HG02840 (cell line): ENCODE measurements around the gene TSSK6.
"Not testable (repeated sequence)": the region's sequence is repeated elsewhere in the genome, so short reads cannot be mapped to it uniquely, and the experiment has no call there.

Experiments used
- ATAC-seq: cut with Tn5 transposase; IDR thresholded peaks from one replicate; pipeline ENCODE4 v1.9.1; 2021; ENCODE audit warnings: mild to moderate bottlenecking, moderate library complexity, moderate number of reproducible peaks; ENCODE audit not compliant: unreplicated experiment, low FRiP score

The TSSK6 gene

DNA sequence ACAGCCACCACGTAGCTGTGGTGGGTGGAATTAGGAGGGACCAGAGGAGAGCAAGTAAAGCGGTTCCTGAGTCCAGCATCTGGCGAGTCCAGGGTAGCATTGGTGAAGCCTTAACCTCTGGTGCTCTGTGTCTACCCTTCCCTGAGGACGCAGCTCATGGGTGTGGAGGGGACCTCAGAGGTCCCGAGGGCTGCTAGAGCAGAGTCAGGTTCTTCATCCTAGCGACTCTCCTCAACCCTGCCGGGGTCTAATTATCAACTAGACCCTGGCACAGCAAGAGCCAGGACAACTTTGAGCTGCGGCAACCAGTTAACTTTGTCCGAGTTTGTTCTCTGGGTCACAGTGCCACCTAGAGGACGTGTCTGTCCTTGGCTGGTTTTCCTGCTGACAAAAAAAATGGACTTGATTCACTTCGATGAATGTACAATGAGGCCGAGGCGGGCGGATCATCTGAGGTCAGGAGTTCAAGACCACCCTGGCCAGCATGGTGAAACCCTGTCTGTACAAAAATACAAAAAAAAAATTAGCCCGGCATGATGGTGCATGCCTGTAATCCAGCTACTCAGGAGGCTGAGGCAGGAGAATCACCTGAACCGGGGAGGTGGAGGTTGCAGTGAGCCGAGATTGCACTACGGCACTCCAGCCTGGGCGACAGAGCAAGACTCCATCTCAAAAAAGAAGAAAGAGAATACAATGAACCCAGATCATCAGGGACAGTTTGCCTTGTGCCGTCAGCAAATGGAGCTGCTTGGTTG lies 25.0 kb downstream of the TSSK6 start:
- no peak for ATAC-seq

DNA sequence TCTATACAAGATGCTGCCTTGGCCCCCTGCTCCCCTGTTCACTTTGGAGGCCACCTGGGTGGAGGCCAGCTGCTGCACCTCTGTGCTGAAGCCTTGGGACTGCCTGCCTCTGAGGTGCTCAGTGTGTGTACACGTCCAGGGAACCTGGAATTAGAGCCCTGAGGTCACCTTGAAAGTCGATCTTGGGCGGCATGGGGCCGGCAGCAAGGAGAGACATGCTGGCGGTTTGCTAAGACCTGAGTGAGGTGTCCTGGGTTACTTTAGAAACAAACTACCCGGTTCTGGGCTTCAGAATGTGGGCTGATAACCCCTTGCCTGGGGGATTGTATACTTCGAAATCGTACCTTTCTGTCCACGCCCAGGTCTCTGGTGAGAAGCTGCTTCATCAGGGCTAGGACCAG lies 25.5 kb downstream of the TSSK6 start:
- no peak for ATAC-seq

DNA sequence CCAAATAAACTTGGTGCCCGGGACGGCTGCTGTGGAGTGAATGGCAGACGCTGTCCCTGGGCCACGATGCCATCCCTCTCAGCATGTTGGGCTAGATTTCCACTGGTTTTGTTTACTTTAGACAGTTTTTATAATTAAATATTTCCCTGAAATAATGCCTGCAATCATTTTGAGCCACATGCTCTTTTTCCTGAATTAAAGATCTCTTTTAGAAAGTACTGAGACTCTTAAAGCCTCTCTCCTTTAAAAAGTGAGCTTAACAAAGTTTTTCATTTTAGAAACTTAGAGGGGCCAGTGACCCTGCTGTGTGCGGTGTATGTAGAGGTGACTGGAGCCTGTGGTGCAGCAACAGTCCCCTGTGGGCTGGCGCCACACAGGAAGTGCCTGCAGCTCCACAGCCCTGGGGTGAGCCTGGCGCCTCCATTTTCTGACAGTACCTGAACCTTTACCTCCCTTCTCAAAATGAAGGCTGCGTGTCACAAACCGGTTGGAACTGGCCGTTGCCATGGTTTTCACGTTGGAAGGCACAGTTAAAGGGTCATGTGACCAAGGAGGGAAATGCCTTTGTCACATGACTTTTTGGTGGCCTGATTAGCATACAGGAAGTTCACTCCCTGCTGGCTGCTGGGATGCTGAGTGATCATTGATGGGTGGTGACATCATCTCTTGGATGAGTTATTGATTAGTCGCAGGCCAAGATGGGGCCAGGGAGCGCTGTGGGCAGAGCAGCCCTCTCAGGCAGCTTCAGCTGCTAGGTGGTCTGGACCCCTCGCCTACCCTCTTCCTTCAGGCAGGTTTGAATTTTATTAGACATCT lies 26.3 kb downstream of the TSSK6 start:
- peak; percentile 51 for ATAC-seq

DNA sequence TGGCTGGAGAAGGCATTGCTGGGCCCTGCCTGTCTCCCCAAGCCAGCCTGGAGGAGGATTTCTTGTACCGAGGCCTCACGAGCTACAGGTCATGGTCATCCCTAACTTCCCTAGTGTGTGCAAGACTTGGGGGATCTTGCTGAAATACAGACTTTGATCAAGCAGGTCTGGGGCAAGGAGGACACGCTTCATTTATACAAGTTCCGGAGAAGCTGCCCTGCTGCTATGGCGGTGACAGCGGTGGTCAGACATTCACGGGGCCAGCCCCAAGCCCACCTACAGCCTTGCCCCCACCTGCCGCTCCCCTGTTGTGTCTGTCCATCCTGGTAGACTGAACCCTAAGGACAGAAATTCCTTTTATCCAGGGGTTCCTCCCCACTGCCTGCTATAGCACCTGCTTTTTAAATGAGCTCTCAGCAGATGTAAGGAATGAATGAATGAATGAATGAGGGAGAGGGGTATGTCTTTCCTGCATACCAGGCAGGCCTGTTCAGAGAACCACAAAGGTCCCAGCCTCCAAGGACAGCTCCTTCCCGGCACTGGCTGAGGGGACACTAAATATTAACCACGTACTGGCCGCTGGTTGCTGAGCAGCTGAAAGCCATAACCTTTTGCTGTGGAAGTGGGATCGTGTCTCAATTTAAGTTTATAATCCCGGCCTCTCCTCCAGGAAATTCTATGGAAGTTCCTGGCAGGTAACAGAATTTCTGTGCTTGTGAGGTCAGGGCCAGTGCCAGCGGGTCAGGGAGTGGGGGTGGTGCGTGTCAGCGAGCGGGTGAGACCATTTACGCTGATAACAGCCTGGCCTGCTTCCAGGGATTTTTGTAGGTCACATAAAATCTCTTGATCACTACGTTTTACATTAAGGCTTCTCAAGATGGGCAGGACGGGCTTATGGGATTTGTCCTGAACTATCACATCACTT lies 27.1 kb downstream of the TSSK6 start:
- no peak for ATAC-seq

DNA sequence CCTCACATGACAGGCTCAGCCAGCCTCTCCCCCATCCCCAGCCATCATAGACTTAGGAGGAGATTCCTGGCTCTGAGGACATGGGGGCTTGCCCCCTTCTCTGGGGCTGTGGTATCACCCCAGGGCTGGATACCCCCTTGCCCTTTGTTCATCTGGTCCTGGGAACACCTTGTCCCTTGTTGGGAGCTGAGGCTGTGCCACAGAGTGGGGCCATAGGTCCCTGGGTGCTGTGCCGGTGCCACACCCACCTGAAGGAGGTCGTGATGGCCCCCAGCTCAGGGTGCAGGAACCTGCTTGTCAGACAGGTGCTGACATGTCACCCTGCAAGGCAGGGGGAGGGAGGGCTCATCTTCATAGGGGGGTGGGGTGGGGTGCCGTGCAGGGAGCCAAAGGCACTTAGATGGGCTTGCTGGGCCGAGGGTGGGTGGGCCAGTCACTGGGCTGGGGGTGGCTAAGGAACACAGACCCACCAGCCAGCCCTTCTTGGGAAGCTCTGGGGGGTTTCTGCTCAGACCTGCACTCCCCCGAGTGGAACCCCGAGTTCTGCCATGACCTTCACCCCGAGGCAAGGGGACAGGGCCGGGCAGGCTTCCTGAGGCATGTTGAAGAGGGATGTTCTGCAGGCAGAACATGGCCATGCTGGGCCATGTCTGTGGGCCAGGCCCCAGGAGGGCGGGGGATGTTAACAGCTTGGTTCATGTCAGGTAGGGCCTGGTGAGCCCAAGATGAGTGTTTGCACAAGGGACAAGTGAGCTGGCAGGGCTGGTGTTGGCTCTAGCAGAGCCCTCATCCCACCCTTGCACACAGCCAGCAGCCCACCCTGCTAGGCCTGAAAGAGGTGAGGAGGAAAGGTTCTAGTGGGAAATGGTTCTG lies 28.0 kb downstream of the TSSK6 start:
- ATAC-seq: no peak

DNA sequence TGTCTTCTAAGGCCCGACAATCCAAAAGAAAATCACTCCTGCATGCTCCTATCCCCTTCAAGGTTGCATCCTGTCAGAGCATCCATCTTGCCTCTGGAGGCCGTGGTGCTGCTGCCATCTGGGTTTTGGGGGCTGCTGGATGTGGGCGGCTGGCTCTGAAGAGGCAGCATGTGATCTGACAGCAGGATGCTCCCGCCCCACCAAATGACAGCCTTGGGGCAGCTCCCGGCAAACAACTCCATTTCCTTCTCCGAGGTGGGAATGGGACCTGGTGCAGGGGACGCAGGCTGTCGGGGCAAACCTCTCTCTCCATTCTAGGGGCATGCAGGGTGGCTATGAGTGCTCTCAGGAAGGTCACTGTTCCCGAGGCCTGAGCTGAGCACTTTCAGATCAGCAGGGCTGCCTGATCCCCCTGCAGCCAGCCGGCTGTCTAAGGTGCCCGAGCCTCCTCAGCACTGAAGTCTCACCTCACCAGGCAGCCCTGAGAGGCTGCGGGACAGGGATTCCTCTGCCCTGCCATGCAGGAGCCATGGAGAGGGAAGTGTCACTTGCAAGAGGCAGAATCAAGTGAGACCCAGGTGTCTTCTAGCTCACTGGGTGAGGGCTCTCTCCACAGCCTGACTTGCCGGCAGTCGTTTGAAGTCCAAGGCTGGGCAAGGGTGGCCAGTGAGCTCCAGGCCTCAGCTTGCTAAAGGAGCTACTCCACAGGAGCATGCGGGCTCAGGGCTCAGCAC lies 28.8 kb downstream of the TSSK6 start:
- no peak for ATAC-seq

DNA sequence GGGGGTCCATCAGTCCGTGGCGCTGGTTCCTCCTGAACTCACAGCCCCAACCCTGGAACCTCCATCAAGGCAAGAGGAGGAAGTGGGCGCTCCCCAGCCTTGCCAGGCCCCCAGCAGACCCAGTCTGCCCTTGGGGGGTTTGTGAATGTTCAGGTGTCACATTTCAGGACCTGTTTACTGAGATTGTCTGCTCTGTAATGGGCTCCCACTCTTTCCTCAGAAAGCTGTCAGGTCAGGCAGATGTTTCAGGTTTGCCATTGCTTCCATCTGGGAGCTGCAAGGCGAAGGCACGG lies 29.4 kb downstream of the TSSK6 start:
- ATAC-seq: no peak

DNA sequence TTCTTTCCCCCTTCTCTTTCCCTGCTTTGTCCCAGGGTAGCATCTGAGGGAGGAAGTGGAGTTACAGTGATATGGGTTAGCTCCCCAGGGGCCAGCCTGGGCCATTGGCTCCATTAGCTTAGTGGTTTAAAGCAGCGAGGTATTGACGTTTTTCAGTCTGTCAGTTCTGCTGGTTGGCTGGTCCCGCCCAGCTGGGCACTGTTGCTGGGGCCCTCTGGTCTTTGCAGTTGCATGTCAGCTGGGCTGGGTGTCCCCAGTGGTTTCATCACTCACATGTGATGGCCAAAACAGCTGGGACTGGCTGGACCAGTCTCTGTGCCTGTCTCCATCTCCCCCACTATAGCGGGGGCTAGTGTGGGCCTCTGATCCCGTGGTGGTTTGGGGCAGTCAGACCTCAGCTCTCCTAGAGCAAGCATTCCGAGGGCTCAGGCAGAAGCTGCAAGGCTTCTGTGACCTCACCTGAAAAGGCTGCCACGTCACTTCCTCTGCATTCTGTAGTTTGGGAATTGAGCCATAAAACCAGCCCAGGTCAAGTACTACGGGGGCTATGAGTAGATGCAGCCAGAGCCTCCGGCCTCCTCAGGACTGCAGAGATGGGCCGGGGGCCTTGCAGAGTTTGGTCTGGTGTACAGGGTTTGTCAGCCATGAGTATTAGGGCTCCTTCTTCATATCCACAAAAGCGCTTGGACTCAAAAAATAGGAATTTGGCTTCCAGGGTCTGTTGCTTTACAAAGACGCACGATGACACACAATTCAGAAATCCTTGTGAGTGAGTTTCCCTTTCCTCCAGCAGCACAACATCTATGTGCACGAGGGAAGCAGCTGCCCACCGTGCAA lies 30.0 kb downstream of the TSSK6 start:
- no peak for ATAC-seq

DNA sequence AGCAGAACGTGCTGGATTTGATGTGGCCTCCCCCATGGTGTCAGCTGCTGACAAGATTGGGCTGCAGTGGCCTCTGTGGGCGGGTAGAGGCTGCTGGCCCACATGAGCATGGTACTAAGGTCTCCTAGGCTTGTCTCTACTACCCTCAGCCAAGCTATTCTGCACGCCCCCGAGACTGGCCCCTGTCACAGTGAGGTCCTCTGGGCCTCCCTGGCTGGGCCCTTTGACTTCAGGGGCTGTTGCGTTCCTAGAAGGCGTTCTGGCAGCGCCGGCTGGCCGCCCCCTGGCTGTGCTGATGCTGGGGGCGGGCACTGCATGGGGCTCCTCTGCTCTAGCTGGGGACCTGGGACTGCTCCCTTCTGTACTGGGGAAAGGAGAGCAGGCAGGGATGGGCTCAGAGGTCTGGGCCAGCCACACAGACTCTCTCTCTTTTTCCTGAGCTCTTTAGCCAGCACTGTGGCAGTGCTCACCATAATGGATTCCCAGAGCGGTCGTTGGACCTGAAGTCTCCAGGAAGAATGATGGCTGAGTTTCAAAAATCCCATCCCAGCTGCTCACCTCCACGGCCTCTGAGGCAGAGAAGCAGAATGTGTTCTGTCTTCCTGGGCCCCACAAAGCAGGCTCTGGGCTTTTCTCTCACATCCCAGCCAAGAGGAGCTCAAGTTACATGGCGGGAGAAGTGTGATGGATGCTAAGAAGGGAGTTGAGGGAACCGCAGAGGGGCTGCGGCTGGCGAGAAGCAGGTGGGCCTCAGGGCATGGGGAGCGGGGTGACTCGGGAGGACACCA lies 32.3 kb downstream of the TSSK6 start:
- no peak for ATAC-seq

DNA sequence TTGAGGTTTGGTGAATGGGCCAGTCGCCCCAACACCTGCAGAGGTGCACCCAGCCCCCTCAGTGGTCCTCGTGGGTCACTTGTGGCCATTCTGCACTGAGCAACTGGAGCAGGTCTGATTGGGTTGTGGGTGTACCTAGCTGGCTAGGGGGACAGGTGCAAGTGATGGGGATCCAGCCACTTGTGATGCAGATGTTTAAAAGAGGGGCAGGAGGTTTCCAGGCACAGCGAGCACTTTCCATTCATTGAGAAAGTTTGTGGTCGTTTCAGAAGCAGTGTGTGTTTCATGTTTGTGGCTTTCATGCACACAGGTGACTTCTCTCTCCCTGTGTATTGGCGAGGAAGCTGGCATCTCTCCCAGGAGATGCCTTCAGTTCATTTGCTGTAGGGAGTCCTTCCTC lies 34.7 kb downstream of the TSSK6 start:
- no peak for ATAC-seq

DNA sequence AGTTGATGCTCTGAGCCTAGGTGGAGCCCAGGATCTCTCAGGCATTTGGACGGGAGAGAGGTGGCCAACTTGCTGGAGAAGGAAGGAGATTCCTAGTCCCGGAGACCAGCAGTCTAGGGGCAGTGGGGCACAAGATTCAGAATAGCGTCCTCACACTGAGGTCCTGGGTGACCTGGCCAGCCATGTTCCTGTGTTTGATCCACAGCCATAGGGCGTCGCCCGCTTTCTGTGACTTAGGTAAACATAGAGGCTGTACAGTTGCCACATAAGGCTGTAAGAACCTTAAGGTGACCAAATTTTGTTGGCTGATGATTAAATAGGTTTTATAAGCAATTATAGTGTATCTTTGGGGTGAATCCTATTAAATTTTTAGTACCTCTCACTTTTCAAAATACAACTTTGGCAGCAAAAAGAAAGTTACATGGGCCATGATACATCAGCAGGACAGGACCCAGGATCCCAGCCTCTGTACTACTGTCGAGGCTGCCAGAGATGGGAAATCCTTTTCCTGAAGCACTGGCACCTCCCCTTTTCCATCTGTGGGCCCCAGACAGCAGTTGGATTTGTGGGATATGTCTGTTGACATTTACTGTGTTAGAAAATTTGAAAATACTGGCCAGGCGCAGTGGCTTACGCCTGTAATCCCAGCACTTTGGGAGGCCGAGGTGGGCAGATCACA lies 37.5 kb downstream of the TSSK6 start:
- ATAC-seq: no peak

DNA sequence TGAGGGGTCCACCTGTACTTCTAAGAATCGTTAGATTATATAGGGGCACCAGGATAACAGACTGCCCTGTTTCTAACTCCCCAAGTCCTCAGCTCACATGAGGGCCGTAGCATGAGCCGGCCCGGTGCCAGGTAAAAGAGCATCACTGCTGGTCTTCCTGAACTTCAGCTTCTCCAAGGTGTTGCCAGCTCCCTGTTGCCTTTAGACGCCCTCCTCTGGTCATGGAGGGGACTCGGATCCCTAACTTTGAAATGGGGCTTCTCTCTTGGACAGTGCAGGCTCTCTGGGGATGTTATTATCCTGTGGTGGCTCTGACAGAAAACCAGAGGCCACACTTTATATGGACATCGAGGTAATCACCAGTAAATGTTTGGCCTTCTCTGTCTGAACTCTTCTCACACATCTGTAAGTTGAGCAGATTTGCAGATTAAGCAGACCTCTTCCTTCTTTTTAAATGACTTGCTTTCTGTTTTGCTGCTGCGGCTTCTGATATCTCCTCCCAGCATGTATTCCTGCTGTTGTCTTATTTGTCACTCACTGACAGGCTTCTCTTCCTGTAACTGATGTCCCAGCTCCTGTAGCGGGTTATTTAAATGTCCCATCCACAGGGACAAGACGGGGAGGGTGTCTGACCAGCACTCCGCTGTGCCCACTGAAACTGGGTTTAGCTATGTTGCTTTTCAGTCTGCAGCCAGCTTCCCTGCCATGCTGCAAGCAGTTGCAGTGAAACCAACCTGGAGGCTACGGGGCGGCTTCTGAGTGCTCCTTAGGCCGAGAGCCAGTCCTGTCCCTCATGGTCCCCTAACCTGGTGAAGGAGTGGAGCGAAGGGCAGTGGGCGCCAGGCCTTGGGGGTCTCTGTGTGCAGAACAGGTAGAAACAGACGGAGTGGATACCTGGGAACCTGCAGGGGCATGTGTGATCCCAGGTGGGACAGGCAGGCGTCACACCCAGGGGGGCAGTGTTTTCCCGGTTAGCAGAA lies 39.2 kb downstream of the TSSK6 start:
- no peak for ATAC-seq

DNA sequence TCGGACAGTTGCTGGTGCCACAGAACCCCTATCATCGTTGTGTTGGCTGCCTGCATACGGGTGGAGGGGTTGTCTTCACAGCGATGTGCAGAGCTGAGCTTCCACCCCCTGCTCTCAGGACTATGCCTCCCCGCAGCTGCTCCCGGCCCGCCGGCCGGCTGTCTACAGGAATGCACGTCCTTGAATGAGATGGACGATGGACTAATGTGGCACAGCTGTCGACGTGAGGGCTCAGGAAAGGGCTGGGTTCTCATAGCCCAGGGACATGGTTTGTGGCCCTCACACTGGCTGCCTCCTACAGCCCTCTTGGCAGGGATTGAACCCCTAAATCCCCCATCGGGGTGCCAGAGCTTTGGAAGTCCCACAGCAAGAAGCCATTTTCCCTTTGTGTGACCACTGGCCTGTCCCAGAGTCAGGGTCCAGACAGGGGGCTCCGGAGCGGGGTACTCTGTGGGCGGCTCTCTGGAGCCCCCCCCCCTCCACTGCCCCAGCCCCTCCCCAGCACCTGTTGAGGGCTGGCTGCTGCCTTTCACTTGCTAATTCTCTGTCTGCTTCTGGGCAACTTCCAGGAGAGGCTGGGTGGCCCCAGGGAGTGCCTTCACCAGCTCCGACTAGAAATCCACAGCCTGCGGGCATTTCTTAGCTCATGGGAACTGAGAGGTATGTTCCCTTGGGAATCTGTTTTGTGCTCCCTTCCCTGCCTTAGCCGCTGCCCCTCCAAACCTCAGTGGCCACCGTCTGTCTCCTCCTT lies 40.2 kb downstream of the TSSK6 start:
- ATAC-seq: no peak

DNA sequence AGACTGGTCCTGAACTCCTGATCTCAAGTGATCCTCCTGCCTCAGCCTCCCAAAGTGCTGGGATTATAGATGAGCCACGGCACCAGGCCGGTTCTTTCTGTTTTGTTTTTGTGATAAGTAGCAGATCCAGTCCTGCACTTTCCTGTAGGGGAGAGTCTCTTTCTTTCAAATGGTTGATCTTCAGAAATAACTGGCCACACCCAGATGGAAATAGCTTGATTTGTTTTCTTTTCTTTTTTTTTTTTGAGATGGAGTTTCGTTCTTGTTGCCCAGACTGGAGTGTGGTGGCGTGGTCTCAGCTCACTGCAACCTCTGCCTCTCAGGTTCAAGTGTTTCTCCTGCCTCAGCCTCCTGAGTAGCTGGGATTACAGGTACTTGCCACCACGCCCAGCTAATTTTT lies 43.2 kb downstream of the TSSK6 start:
- ATAC-seq: not testable (repeated sequence)

DNA sequence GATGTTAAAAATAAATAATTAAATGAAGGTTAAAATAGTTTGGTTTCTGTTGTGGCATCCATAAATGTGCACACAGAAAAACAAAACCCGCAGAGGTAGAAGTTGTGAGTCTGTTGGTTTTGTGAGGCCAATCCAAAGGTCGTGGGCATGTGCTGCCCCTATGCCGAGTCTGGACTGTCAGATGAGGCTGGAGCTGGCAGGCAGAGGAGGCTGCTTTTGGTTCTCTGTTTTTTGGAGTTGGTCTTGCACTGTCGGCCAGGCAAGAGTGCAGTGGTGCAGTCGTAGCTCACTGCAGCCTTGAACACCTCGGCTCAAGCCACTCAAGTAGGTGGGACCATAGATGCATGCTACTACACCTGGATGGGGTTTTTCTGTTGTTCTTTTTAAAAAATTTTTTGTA lies 43.7 kb downstream of the TSSK6 start:
- ATAC-seq: no peak
